Measurements from ENCODE around the gene TREM2.
"Not testable (repeated sequence)": the region's sequence is repeated elsewhere in the genome, so short reads cannot be mapped to it uniquely, and the experiment has no call there.

The TREM2 gene

GRCh38 chr6:41153992-41154625 is 8.8 kb downstream of the TREM2 start, which contains the start of gene TREML1:
TSS of gene TREML1 (minus strand) at chr6:41154347. CDS start at chr6:41154288, 59 bp downstream.
- DNase-seq, result no peak

DNA sequence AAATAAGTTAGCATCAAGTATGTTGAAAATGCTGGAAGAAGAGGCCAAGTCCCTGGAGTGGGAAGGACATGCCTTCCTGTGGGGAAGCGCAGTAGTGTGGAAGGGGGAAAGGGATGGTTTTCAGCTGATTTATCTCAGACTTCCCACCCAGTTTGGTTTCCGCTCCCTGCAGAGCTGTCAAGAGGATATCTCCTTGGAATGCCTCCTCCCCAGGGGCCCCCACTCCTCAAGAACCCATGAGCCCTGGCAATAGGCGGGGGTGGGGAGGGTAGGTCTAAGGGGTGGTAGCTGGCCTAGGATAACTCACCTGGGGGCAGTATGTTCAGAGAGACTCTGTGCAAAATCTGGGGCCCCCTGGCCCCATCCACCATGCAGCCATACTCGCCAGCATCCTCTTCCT is 9.5 kb downstream of the TREM2 start:
- DNase-seq, result no peak

GRCh38 chr6:41150671-41151070 is 12.2 kb downstream of the TREM2 start:
- no peak for DNase-seq

DNA sequence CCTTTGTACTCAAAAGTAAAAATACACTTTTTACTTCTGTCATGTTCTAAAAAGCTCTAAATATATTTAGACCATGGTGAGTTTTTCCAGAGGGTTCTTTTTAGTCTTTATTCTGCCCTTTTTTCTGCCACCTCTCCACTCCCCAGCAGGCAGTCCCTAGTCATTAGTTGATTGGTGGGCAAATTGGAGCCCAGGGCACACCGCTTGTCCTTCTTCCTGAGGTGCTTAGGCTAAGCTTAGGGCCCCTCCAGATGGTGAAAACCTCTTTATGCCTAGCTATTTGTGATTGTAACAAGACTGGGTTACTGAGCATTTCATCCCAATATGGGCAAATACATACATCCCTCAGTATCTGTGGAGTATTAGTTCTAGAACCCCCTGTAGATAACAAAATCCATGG is 15.0 kb downstream of the TREM2 start:
- no peak for DNase-seq

DNA sequence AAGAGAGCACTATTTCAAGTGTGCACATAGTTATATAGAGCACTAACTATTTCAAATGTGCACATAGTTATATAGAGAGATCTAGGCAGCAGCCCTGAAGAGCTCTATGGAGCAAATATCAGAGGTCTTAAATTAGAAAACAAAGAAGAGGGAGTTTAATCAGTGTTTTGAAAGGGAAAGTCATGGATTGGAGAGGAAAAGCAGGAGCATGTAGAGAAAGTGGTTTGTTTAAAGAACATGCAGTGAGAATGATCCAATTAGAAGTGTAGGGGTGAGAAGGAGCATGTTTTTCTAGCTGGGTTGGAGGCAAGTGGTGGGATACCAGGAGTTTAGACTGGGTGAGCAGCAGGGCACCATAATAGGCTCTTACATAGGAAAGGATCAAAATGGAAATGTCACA is 26.0 kb downstream of the TREM2 start:
- no peak for DNase-seq

DNA sequence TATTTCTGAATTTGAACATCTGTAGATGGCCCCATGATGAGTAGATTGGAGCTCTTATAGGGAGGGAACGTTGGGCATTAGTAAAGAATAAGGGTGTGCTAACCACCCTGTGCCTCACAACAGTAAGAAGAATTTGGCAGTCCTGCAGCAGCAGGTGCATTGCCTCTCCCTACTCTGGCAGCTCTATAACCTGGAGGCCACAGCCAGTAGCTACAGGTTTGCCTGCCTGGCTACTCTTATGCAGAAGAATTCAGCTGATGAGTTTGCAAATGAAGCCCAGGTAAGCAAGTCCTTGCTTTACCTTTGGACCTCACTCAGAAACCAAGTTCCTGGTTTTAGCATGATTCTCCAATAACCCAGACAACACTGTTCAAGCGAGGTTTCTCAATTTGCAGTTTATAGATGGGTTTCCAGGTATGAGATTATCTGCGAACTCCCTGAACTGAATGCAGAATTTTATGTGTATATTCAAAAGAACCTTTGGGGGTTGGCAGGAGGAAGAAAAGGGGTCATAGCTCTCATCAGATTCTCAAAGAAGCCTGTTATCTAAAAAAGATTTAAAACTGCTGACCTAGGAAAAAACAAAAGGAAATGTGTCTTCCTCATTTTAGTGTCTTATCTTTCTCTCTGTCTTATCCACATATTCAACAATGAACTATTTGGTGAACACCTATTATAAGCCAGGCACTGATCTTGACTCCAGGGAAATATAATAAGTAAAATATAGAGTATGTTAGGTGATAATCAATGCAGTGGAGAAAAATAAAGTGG is 27.7 kb downstream of the TREM2 start:
- DNase-seq, result no peak

DNA sequence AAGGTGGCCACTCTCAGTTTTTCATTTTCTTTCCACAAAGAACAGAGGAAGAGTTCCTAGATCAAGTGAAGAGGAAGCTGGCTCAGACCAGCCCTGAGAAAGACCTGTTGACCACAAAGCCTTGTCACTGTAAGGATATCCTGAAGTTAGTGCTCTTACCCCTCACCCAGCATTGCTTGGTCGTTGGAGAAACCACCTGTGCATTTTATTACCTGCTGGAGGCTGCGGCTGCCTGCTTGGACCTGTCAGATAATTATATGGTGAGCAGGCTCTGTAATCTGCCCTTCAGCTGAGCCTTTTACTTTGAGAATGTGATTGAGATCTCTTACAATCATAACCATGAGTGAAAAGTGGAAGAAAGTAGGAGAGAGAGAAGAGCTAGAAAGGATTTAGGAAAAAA is 30.7 kb downstream of the TREM2 start:
- no peak for DNase-seq

GRCh38 chr6:41125282-41125681 is 37.6 kb downstream of the TREM2 start:
- DNase-seq, result no peak

DNA sequence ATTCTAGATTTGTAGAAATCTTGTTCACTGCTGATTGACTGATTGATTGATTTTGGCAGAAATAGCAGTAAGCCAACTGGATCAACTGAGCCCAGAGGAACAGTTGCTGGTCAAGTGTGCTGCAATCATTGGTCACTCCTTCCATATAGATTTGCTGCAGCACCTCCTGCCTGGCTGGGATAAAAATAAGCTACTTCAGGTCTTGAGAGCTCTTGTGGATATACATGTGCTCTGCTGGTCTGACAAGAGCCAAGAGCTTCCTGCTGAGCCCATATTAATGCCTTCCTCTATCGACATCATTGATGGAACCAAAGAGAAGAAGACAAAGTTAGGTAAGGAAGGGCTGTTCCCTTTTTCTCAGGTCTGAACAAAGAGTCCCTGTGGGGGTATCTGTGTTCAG is 40.0 kb downstream of the TREM2 start:
- DNase-seq, result no peak

DNA sequence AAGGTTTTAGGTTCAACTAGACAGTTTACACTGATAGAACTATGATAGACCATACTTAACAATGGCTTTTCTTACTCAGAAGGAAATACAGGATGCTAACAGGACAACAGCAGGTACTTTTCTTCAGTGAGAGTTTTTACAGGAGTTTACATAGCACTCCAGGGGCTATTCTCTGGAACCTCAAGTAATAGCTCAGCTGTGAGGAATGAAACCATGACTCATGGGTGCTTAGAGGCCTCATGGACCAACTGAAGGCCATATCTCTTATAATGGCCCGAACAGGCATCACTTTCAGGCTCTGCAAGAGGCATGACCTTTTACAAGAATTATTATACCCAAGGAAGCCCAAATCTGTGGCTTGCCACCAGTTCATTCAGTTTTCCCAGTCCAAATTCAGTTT is 40.5 kb downstream of the TREM2 start:
- DNase-seq, result no peak

DNA sequence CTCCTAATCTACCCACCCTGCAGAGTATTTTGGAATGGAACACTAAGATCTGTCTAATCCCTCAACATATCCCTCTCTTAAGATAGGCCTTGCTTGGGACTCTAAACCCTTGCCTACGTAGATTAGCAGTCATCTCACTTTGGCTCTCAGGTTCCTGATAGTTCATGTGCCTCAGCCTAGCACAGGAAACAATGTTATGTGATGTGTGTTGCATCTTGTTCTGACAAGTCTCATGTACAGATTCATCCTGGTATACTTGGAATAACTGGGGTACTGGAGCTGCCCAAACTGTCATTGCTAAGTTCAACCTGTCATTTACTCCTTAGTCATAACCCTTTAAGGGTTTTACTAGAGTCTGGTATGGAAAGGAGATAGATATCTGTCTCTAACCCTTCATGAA is 42.9 kb downstream of the TREM2 start:
- no peak for DNase-seq

- DNase-seq, result no peak
Measured at GRCh38 chr6:41119508-41119907, 43.4 kb downstream of the TREM2 start.

DNA sequence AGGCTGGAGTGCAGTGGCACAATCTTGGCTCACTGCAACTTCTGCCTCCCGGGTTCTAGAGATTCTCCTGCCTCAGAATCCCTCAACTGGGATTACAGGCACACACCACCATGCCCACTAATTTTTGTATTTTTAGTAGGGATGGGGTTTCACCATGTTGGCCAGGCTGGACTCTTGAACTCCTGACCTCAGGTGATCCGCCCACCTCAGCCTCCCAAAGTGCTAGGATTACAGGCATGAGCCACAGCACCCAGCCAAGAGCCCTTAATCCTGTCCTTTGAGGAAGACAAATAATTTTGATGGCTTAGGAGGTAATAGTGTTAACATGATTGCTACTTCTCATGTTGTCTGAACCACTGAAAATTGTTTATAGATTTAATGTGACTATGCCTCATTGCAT is 47.9 kb downstream of the TREM2 start:
- DNase-seq, result not testable (repeated sequence)

GRCh38 chr6:41111017-41111416 is 51.9 kb downstream of the TREM2 start:
- DNase-seq, result no peak
